ENCODE data around the gene CD46. TPM values are rescaled to one million over a fixed set of nuclear protein-coding genes. Genes with fewer than 3 reads are reported as not detected.

The CD46 gene
- total RNA-seq, 1 experiment from 2014 or later: 91.4 TPM

DNA sequence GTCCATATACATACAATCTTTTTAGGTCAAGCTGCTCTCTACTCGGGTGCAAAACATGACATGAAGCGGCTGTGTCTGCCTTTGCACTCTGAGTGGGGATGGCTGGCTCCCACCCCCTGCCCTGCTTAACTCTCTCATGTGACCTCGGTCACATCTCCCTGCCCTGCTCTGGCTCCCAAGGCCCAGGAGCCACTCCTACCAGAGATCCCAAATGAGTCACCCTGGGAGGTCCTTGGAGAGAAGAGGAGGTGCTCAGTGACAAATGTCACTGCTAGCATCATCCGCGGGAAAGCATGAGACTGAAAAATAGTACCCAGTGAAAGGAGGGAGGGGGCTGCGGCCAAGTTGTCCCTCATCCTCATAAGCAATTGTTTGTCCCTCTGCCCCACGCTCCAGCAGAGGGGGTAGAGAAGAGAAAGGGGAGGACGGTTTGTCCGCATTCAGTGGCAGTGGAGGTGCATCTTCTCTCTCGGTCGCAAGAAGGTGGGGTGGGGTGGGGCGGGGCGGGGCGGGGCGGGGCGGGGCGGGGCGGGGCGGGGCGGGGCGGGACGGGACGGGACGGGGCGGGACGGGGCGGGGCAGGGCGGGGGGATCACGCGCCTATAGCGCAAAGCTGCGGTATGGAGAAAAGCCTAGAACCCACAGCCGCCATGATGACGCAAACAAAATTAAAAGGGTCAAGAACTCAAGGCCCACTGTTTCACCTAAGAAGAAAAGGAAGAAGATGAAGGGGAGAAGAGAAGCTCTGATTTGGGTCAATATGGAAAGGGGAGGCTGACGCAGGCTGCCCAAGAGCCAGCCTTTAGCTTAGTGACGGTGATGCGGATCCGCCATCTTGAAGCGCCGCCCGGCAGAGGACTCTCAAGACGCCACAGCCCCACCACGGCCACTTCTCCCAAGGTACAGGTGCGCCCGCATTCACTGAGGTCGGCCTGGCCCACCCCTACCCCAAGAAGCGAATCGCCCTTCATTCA is 66.2 kb downstream of the CD46 start:
- H3K27me3 ChIP-seq (replicated peaks; ENCODE audit: insufficient read depth, low read depth, low read length, poor library complexity): no peaks in the 10 kb centered on the region
- no peak overlapping the region for H3K27ac ChIP-seq (ENCODE audit: low read depth, low read length, poor library complexity, severe bottlenecking)
- TF ChIP-seq EZH2 (IDR thresholded peaks at IDR 0.05; ENCODE audit: borderline replicate concordance, low read depth, low read length, poor library complexity, severe bottlenecking): no peak
- TF ChIP-seq, protein P1, sequence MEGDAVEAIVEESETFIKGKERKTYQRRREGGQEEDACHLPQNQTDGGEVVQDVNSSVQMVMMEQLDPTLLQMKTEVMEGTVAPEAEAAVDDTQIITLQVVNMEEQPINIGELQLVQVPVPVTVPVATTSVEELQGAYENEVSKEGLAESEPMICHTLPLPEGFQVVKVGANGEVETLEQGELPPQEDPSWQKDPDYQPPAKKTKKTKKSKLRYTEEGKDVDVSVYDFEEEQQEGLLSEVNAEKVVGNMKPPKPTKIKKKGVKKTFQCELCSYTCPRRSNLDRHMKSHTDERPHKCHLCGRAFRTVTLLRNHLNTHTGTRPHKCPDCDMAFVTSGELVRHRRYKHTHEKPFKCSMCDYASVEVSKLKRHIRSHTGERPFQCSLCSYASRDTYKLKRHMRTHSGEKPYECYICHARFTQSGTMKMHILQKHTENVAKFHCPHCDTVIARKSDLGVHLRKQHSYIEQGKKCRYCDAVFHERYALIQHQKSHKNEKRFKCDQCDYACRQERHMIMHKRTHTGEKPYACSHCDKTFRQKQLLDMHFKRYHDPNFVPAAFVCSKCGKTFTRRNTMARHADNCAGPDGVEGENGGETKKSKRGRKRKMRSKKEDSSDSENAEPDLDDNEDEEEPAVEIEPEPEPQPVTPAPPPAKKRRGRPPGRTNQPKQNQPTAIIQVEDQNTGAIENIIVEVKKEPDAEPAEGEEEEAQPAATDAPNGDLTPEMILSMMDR (conservative IDR thresholded peaks at IDR 0.05; ENCODE audit: low read depth, low read length): no peak
- POLR2A ChIA-PET (ENCODE audit: low non-redundant PET): no interaction called here
- no peak overlapping the region for H3K4me3 ChIP-seq (ENCODE audit: low read depth, low read length, poor library complexity, severe bottlenecking)
- no peaks in the 10 kb centered on the region for H3K9me3 ChIP-seq (ENCODE audit: low read depth, low read length, poor library complexity, severe bottlenecking)
- intact Hi-C loops (cut with micrococcal nuclease; ENCODE audit: unreplicated experiment): no loop called here
- DNase-seq (ENCODE audit: low spot score): no peak
- BruUV-seq (replicated peaks): no TSS peak
- no peaks in the 10 kb centered on the region for H3K36me3 ChIP-seq (ENCODE audit: insufficient read depth, low read length, poor library complexity, severe bottlenecking)
- CTCF ChIA-PET: no interaction called here
- H3K4me1 ChIP-seq (ENCODE audit: insufficient read depth, low read length, poor library complexity, severe bottlenecking): no peaks in the 10 kb centered on the region

DNA sequence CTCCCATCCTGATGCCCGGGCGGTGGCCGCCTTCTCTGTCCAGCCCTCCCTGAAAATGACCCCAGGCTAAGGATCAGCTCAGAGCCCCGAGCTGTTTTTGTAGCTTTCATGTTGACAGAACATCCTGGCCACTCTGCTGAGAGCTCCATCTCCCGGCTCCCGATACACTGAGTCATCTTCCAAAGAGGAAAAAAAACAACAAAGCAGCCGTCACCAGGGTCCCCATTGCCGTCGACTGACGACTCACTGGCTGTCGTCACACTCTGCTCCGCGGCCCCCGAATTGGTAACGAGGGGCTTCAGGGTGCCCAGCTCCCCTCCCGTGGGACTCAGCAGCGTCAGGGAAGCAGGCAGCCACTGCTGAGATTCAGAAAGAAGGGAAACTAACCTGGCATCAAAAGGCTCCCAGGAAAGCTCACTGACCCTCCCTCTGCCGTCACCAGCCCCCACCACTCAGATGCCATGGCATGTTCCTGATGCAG is 67.2 kb downstream of the CD46 start:
- Histone ChIP-seq H3K4me3 (ENCODE audit: low read depth, low read length, poor library complexity, severe bottlenecking) (no peak overlapping the region), H3K27me3 (replicated peaks; ENCODE audit: insufficient read depth, low read depth, low read length, poor library complexity) (no peaks in the 10 kb centered on the region), H3K27ac (ENCODE audit: low read depth, low read length, poor library complexity, severe bottlenecking) (no peak overlapping the region), H3K9me3 (ENCODE audit: low read depth, low read length, poor library complexity, severe bottlenecking) (no peaks in the 10 kb centered on the region), H3K36me3 (ENCODE audit: insufficient read depth, low read length, poor library complexity, severe bottlenecking) (no peaks in the 10 kb centered on the region), H3K4me1 (ENCODE audit: insufficient read depth, low read length, poor library complexity, severe bottlenecking) (no peaks in the 10 kb centered on the region)
- no peak for DNase-seq (ENCODE audit: low spot score)
- no TSS peak for BruUV-seq (replicated peaks)
- POLR2A ChIA-PET (ENCODE audit: low non-redundant PET): interaction anchor here (0.6 kb wide), 1 partner anchor 92 kb away, joined by 3 read pairs; the partner anchor contains the start of gene CD34
- intact Hi-C loops (cut with micrococcal nuclease; ENCODE audit: unreplicated experiment): no loop called here
- CTCF ChIA-PET: no interaction called here
- no peak for TF ChIP-seq EZH2 (IDR thresholded peaks at IDR 0.05; ENCODE audit: borderline replicate concordance, low read depth, low read length, poor library complexity, severe bottlenecking)
- TF ChIP-seq, protein P1 (conservative IDR thresholded peaks at IDR 0.05; ENCODE audit: low read depth, low read length): no peak

DNA sequence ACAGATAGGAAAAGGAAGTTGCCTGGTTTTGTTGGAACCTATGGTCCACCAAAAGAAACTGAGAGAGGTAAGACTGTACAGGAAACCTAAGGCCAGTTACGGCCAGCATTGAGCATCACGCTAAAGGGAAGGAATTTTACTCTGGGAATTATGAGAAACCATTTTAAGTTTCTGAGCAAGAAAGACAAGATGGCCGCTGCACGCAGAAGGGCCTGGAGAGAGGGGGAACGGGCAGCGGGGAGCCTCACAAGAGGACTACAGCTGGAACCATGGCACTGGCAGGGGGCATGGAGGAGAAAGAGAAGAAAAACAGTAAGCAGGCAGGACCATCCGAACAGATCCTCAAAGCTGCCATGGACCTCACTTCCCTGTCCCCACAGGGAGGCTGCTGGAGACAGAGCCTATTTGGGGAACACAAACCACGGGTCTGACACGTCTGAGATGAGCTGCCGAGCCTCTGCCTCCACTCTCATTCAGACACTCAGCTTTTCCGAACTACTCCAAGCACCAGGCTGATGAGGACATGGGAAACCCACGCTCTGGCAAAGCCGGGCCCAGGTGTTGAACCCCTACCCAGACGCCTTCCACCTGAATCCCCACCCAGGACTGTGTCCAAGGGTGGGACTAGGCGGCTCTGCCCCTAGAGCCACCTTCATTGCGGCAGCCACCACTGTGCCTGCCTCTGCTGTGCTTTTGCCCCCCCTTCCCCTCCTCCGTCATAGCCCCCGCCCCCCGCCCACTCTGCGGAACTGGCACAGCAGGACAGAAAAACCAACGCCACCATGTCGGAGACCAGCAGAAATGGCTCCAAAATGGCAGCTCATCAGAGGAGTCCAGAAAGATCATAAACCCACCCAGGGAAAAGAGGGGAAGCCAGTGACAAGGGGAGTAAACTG is 69.0 kb downstream of the CD46 start:
- H3K27me3 ChIP-seq (replicated peaks; ENCODE audit: insufficient read depth, low read depth, low read length, poor library complexity): no peaks in the 10 kb centered on the region
- H3K4me1 ChIP-seq (ENCODE audit: insufficient read depth, low read length, poor library complexity, severe bottlenecking): no peaks in the 10 kb centered on the region
- no peak for DNase-seq (ENCODE audit: low spot score)
- BruUV-seq (replicated peaks): no TSS peak
- CTCF ChIA-PET: no interaction called here
- intact Hi-C loops (cut with micrococcal nuclease; ENCODE audit: unreplicated experiment): no loop called here
- H3K36me3 ChIP-seq (ENCODE audit: insufficient read depth, low read length, poor library complexity, severe bottlenecking): no peaks in the 10 kb centered on the region
- POLR2A ChIA-PET (ENCODE audit: low non-redundant PET): no interaction called here
- H3K4me3 ChIP-seq (ENCODE audit: low read depth, low read length, poor library complexity, severe bottlenecking): no peak overlapping the region
- TF ChIP-seq, protein P1 (conservative IDR thresholded peaks at IDR 0.05; ENCODE audit: low read depth, low read length): no peak
- TF ChIP-seq EZH2 (IDR thresholded peaks at IDR 0.05; ENCODE audit: borderline replicate concordance, low read depth, low read length, poor library complexity, severe bottlenecking): no peak
- H3K27ac ChIP-seq (ENCODE audit: low read depth, low read length, poor library complexity, severe bottlenecking): no peak overlapping the region
- H3K9me3 ChIP-seq (ENCODE audit: low read depth, low read length, poor library complexity, severe bottlenecking): no peaks in the 10 kb centered on the region
